Memory B cell (primary cell): ENCODE data around the gene ICOS.
"Not testable (repeated sequence)": the region's sequence is repeated elsewhere in the genome, so short reads cannot be mapped to it uniquely, and the experiment has no call there.

Experiments
- ATAC-seq: fragments of 150-1000 bp; cut with Tn5 transposase; 2 replicates; pipeline ENCODE4 v1.10.0; 2021; ENCODE audit warnings: low read depth, mild to moderate bottlenecking, moderate library complexity
- DNase-seq, 2 donors: peaks; one replicate each; pipeline ENCODE4 v3.0.0; 2022; ENCODE audit warnings: low spot score in 2 of 2
- H3K27ac Mint-ChIP-seq: one replicate; pipeline ENCODE4 v1.8.0; 2022; ENCODE audit warnings: mild to moderate bottlenecking, moderate library complexity, mixed read lengths
- H3K27me3 Mint-ChIP-seq: one replicate; pipeline ENCODE4 v1.8.0; 2022; ENCODE audit warnings: mixed read lengths
- H3K36me3 Mint-ChIP-seq: one replicate; pipeline ENCODE4 v1.8.0; 2022; ENCODE audit warnings: mild to moderate bottlenecking, mixed read lengths
- H3K4me1 Mint-ChIP-seq: one replicate; pipeline ENCODE4 v1.8.0; 2022; ENCODE audit warnings: mixed read lengths
- H3K4me3 Mint-ChIP-seq: one replicate; pipeline ENCODE4 v1.8.0; 2022; ENCODE audit warnings: mild to moderate bottlenecking, moderate library complexity, mixed read lengths
- H3K9me3 Mint-ChIP-seq: one replicate; pipeline ENCODE4 v1.8.0; 2022; ENCODE audit warnings: mixed read lengths

The ICOS gene

GRCh38 chr2:203908066-203908796 is 28.3 kb upstream of the ICOS start:
- H3K27ac Mint-ChIP-seq = no peak overlapping the region
- ATAC-seq (no peak), DNase-seq (no peak)
- no peak overlapping the region for H3K4me3 Mint-ChIP-seq
- no peaks in the 10 kb centered on the region for H3K36me3 Mint-ChIP-seq
- H3K27me3 Mint-ChIP-seq = peaks cover 2% of the 10 kb centered on the region
- H3K4me1 Mint-ChIP-seq = peaks cover 7% of the 10 kb centered on the region
- no peaks in the 10 kb centered on the region for H3K9me3 Mint-ChIP-seq

GRCh38 chr2:203908797-203909185 is 27.8 kb upstream of the ICOS start:
- Mint-ChIP-seq H3K4me1 (peaks cover 7% of the 10 kb centered on the region), H3K9me3 (no peaks in the 10 kb centered on the region), H3K36me3 (no peaks in the 10 kb centered on the region), H3K4me3 (no peak overlapping the region), H3K27me3 (peaks cover 2% of the 10 kb centered on the region), H3K27ac (no peak overlapping the region)
- ATAC-seq (no peak), DNase-seq (no peak)

- no peaks in the 10 kb centered on the region for H3K9me3 Mint-ChIP-seq
- H3K36me3 Mint-ChIP-seq = no peaks in the 10 kb centered on the region
- ATAC-seq (no peak), DNase-seq (no peak)
- peaks cover 7% of the 10 kb centered on the region for H3K4me1 Mint-ChIP-seq
- peaks cover 6% of the 10 kb centered on the region for H3K27me3 Mint-ChIP-seq
- no peak overlapping the region for H3K27ac Mint-ChIP-seq
- H3K4me3 Mint-ChIP-seq = no peak overlapping the region
Measured at GRCh38 chr2:203909261-203909967, 27.1 kb upstream of the ICOS start.

- DNase-seq = no peak
- H3K27ac Mint-ChIP-seq = no peak overlapping the region
- no peak for ATAC-seq
- H3K27me3 Mint-ChIP-seq = peaks cover 8% of the 10 kb centered on the region
- no peaks in the 10 kb centered on the region for H3K9me3 Mint-ChIP-seq
- no peaks in the 10 kb centered on the region for H3K36me3 Mint-ChIP-seq
- peaks cover 8% of the 10 kb centered on the region for H3K4me1 Mint-ChIP-seq
- H3K4me3 Mint-ChIP-seq = no peak overlapping the region
Measured at GRCh38 chr2:203909974-203910373, 26.6 kb upstream of the ICOS start.

- H3K27me3 Mint-ChIP-seq = peaks cover 13% of the 10 kb centered on the region
- ATAC-seq = no peak
- no peak overlapping the region for H3K4me3 Mint-ChIP-seq
- no peaks in the 10 kb centered on the region for H3K9me3 Mint-ChIP-seq
- H3K4me1 Mint-ChIP-seq = peaks cover 7% of the 10 kb centered on the region
- H3K27ac Mint-ChIP-seq = no peak overlapping the region
- H3K36me3 Mint-ChIP-seq = no peaks in the 10 kb centered on the region
- DNase-seq = no peak
Measured at GRCh38 chr2:203913947-203914346, 22.6 kb upstream of the ICOS start.

- Mint-ChIP-seq H3K4me1 (peaks cover 2% of the 10 kb centered on the region), H3K4me3 (no peak overlapping the region), H3K36me3 (no peaks in the 10 kb centered on the region), H3K27me3 (peaks cover 13% of the 10 kb centered on the region), H3K9me3 (no peaks in the 10 kb centered on the region), H3K27ac (no peak overlapping the region)
- DNase-seq = no peak
- ATAC-seq = no peak
Measured at GRCh38 chr2:203914546-203915182, 21.9 kb upstream of the ICOS start.

- Mint-ChIP-seq H3K27me3 (peaks cover 13% of the 10 kb centered on the region), H3K4me3 (no peak overlapping the region), H3K9me3 (no peaks in the 10 kb centered on the region), H3K27ac (no peak overlapping the region), H3K4me1 (peaks cover 2% of the 10 kb centered on the region), H3K36me3 (no peaks in the 10 kb centered on the region)
- ATAC-seq = no peak
- no peak for DNase-seq
Measured at GRCh38 chr2:203915256-203915655, 21.3 kb upstream of the ICOS start.

GRCh38 chr2:203916756-203917155 is 19.8 kb upstream of the ICOS start:
- Mint-ChIP-seq H3K27me3 (peaks cover 13% of the 10 kb centered on the region), H3K27ac (no peak overlapping the region), H3K9me3 (no peaks in the 10 kb centered on the region), H3K4me3 (no peak overlapping the region), H3K4me1 (peaks cover 2% of the 10 kb centered on the region), H3K36me3 (no peaks in the 10 kb centered on the region)
- ATAC-seq (no peak), DNase-seq (no peak)

GRCh38 chr2:203918264-203918663 is 18.3 kb upstream of the ICOS start:
- Mint-ChIP-seq H3K27ac (no peak overlapping the region), H3K36me3 (no peaks in the 10 kb centered on the region), H3K4me3 (no peak overlapping the region), H3K27me3 (peaks cover 11% of the 10 kb centered on the region), H3K9me3 (no peaks in the 10 kb centered on the region), H3K4me1 (peaks cover 2% of the 10 kb centered on the region)
- DNase-seq = no peak
- no peak for ATAC-seq

- H3K27me3 Mint-ChIP-seq = peaks cover 11% of the 10 kb centered on the region
- DNase-seq = no peak
- H3K4me1 Mint-ChIP-seq = peaks cover 2% of the 10 kb centered on the region
- no peaks in the 10 kb centered on the region for H3K9me3 Mint-ChIP-seq
- no peak overlapping the region for H3K27ac Mint-ChIP-seq
- no peaks in the 10 kb centered on the region for H3K36me3 Mint-ChIP-seq
- no peak for ATAC-seq
- H3K4me3 Mint-ChIP-seq = no peak overlapping the region
Measured at GRCh38 chr2:203918839-203919238, 17.7 kb upstream of the ICOS start.

- no peak for ATAC-seq
- Mint-ChIP-seq H3K4me1 (no peaks in the 10 kb centered on the region), H3K36me3 (no peaks in the 10 kb centered on the region), H3K27ac (no peak overlapping the region), H3K4me3 (no peak overlapping the region), H3K9me3 (no peaks in the 10 kb centered on the region), H3K27me3 (peaks cover 6% of the 10 kb centered on the region)
- DNase-seq = no peak
Measured at GRCh38 chr2:203925512-203926158, 10.9 kb upstream of the ICOS start.

- ATAC-seq (no peak), DNase-seq (no peak)
- Mint-ChIP-seq H3K4me1 (no peaks in the 10 kb centered on the region), H3K27me3 (peaks cover 12% of the 10 kb centered on the region), H3K27ac (no peak overlapping the region), H3K9me3 (peaks cover 4% of the 10 kb centered on the region), H3K36me3 (no peaks in the 10 kb centered on the region), H3K4me3 (no peak overlapping the region)
Measured at GRCh38 chr2:203928849-203929248, 7.7 kb upstream of the ICOS start.

GRCh38 chr2:203931262-203931661 is 5.3 kb upstream of the ICOS start:
- not testable (repeated sequence) for H3K9me3 Mint-ChIP-seq, H3K36me3 Mint-ChIP-seq, H3K4me1 Mint-ChIP-seq, H3K4me3 Mint-ChIP-seq, H3K27ac Mint-ChIP-seq, DNase-seq, ATAC-seq
- H3K27me3 Mint-ChIP-seq = peaks cover 12% of the 10 kb centered on the region

- peaks cover 4% of the 10 kb centered on the region for H3K9me3 Mint-ChIP-seq
Measured at GRCh38 chr2:203934041-203934492, 2.5 kb upstream of the ICOS start.

More at GRCh38 chr2:203934041-203934492, 2.5 kb upstream of the ICOS start:
- ATAC-seq (no peak), DNase-seq (no peak)
- H3K27me3 Mint-ChIP-seq = peaks cover 12% of the 10 kb centered on the region
- no peak overlapping the region for H3K4me3 Mint-ChIP-seq
- H3K27ac Mint-ChIP-seq = no peak overlapping the region
- H3K4me1 Mint-ChIP-seq = no peaks in the 10 kb centered on the region
- no peaks in the 10 kb centered on the region for H3K36me3 Mint-ChIP-seq
